ENCODE measurements around the gene MEGF6.
"Not testable (repeated sequence)": the region's sequence is repeated elsewhere in the genome, so short reads cannot be mapped to it uniquely, and the experiment has no call there.

Gene MEGF6

DNA sequence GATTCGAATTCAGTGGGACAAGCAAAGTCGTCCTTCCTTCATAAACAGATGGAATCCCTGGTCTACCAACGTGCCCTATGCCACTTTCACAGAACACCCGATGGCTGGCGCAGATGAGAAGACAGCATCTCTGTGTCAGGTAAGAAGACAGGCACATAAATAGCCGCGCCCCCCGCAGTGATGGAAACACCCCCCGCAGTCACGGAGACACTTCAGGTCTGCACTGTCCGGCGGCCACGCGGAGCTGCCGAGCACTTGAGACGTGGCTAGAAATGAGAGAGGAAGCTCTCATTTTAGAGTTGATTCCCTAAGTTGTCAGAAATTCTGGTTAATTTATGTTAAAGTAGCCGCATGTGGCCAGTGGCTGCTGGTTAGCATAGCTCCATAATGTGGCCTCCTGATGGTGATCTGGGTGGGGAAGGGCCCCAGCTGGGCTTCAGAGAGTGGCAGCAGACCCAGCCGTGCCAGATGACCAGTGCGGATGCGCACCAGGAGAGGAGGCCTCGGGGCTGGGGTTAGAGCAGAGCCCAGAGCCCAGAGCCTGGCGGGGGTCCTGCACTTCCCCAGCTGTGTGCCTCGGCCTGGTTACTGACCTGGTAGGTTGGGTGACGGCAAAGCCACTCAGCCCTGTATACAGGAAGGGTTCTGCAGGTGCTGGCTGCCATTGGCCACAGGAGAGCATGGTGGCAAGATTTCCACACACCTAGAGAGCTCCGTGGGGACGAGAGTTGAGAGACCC is 16.4 kb upstream of the MEGF6 start:
- Histone ChIP-seq H3K27ac (no peak overlapping the region), H3K4me3 (no peak overlapping the region)
- DNase-seq (ENCODE audit: low spot score), result no peak
- TF ChIP-seq, protein P1, sequence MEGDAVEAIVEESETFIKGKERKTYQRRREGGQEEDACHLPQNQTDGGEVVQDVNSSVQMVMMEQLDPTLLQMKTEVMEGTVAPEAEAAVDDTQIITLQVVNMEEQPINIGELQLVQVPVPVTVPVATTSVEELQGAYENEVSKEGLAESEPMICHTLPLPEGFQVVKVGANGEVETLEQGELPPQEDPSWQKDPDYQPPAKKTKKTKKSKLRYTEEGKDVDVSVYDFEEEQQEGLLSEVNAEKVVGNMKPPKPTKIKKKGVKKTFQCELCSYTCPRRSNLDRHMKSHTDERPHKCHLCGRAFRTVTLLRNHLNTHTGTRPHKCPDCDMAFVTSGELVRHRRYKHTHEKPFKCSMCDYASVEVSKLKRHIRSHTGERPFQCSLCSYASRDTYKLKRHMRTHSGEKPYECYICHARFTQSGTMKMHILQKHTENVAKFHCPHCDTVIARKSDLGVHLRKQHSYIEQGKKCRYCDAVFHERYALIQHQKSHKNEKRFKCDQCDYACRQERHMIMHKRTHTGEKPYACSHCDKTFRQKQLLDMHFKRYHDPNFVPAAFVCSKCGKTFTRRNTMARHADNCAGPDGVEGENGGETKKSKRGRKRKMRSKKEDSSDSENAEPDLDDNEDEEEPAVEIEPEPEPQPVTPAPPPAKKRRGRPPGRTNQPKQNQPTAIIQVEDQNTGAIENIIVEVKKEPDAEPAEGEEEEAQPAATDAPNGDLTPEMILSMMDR (IDR thresholded peaks at IDR 0.05), result no peak

DNA sequence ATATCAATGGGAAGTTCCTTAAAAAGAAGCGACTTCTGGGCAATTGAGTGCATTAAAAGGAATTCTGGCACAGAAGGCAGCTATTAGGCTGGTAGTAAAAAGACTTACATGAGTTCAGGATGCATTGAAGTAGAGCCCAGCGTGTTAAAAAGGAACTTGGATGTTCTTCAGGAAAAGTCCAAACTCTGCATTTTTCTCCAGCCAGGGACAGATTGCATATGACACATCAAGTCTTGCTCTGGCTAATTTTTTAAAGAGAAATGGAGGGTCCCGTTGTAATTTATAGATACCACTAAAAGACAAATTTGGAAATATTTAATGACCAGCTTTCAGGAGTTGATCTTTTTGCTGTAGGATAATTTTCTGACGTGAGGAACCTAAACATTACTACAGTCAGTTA is 14.7 kb upstream of the MEGF6 start:
- TF ChIP-seq, protein P1 (IDR thresholded peaks at IDR 0.05), result no peak
- no peak for DNase-seq (ENCODE audit: low spot score)
- Histone ChIP-seq H3K27ac (peak overlapping the region in 1 of 2 donors; percentile 91), H3K4me3 (peak overlapping the region; percentile 85)

DNA sequence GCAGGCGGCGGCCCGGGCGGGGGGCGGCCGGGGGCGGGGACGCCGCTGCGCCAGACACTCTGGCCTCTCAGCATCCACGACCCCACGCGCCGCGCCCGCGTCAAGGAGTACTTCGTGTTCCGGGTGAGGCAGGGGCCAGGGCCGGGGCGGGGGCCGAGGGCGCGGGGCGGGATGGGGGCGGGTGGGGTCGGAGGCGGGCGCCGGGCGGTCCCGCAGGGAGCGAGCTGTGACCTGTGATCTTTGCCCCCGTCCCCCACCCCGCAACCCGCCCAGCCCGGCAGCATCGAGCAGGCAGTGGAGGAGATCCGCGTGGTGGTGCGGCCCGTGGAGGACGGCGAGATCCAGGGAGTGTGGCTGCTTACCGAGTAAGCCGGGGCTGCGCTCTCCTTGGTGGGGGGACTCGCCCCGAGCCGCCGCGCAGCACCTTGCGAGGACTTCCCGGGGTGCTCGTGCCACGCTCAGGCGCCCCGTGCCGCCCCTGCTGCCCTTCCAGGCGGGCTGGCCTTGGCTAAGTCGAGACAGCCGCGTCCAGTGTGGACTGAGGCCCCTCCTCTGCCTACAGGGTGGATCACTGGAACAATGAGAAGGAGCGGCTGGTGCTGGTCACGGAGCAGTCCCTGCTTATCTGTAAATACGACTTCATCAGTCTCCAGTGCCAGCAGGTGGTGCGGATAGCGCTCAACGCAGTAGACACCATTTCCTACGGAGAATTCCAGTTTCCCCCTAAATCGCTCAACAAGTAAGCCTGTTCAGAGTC is 14.0 kb upstream of the MEGF6 start:
- no peak for DNase-seq (ENCODE audit: low spot score)
- Histone ChIP-seq H3K27ac (peak overlapping the region; percentile 71 to 91), H3K4me3 (peak overlapping the region; percentile 85)
- TF ChIP-seq, protein P1 (IDR thresholded peaks at IDR 0.05), result no peak

GRCh38 chr1:3624200-3625136 is 13.2 kb upstream of the MEGF6 start, which contains the start of gene TPRG1L:
Gene TPRG1L (plus strand): TSS chr1:3625015. CDS start chr1:3625073, 58 bp downstream.
- H3K27ac ChIP-seq, result peak within 1 kb of the TSS; percentile 71 to 91
- DNase-seq (ENCODE audit: low spot score), result peak; percentile 98
- peak within 1 kb of the TSS; percentile 85 for H3K4me3 ChIP-seq
- TF ChIP-seq, protein P1 (IDR thresholded peaks at IDR 0.05), result no peak

GRCh38 chr1:3623441-3624199 is 12.3 kb upstream of the MEGF6 start:
- TF ChIP-seq, protein P1 (IDR thresholded peaks at IDR 0.05), result no peak
- no peak for DNase-seq (ENCODE audit: low spot score)
- Histone ChIP-seq H3K27ac (peak overlapping the region; percentile 56 to 61), H3K4me3 (peak overlapping the region; percentile 85)

GRCh38 chr1:3622102-3622501 is 10.8 kb upstream of the MEGF6 start:
- H3K27ac ChIP-seq; H3K4me3 ChIP-seq; DNase-seq (ENCODE audit: low spot score): not testable (repeated sequence)

All from coronary artery (tissue), 2 donors.